Colonic mucosa (tissue), 4 donors: ENCODE results near the gene HSPB7. TPM values are rescaled to one million over a fixed set of nuclear protein-coding genes. Genes with fewer than 3 reads are reported as not detected.

ENCODE experiments used
- DNase-seq: peaks from one replicate; pipeline ENCODE4 v3.0.0-alpha.2; 2020
- H3K27ac ChIP-seq: fragments of 200-600 bp; one replicate; pipeline ENCODE4 v1.8.0; 2021
- H3K27me3 ChIP-seq: fragments of 200-600 bp; one replicate; pipeline ENCODE4 v1.8.0; 2021
- H3K36me3 ChIP-seq: fragments of 200-600 bp; one replicate; pipeline ENCODE4 v1.8.0; 2021
- H3K4me1 ChIP-seq: fragments of 200-600 bp; one replicate; pipeline ENCODE4 v1.8.0; 2021; ENCODE audit warnings: mild to moderate bottlenecking
- H3K4me3 ChIP-seq: fragments of 200-600 bp; one replicate; pipeline ENCODE4 v1.8.0; 2021
- H3K9ac ChIP-seq, 2 donors: one replicate each; pipeline ENCODE4 v1.7.0; 2013; ENCODE audit warnings: control low read depth in 2 of 2, low read depth in 2 of 2, low read length in 2 of 2
- H3K9me3 ChIP-seq: fragments of 200-600 bp; one replicate; pipeline ENCODE4 v1.8.0; 2021
- intact Hi-C: fragments of 100-400 bp; cut with DNase I; formaldehyde crosslinking; loops from one replicate; pipeline ENCODE4 v1.14.1; 2022
- total RNA-seq, 2 donors: library from RNA; stranded (reverse); fragmentation: NEBNext Ultra II Directional in 1 of 2; extraction: Animal tissue kit (Norgen Biotek cat#: 25700) in 1 of 2; gene quantifications; one replicate each; pipeline ENCODE4 v1.2.1, GENCODE V29; 2021
- TF ChIP-seq, protein P1 (sequence below): fragments of 200-600 bp; IDR thresholded peaks from one replicate; pipeline ENCODE4 v1.8.0; 2022; ENCODE audit warnings: antibody characterized with exemption, mild to moderate bottlenecking
- donor health status: healthy.
- donor health status: DM: no; HTN: no; CAD: no.
- donor health status: DM: no; HTN: no; CAD: no.

The HSPB7 gene
- total RNA-seq, 2 donors from 2014 or later, result 1.1 to 12.7 TPM

GRCh38 chr1:15969321-15969880, 48.4 kb downstream of the HSPB7 start:
- TF ChIP-seq, protein P1, sequence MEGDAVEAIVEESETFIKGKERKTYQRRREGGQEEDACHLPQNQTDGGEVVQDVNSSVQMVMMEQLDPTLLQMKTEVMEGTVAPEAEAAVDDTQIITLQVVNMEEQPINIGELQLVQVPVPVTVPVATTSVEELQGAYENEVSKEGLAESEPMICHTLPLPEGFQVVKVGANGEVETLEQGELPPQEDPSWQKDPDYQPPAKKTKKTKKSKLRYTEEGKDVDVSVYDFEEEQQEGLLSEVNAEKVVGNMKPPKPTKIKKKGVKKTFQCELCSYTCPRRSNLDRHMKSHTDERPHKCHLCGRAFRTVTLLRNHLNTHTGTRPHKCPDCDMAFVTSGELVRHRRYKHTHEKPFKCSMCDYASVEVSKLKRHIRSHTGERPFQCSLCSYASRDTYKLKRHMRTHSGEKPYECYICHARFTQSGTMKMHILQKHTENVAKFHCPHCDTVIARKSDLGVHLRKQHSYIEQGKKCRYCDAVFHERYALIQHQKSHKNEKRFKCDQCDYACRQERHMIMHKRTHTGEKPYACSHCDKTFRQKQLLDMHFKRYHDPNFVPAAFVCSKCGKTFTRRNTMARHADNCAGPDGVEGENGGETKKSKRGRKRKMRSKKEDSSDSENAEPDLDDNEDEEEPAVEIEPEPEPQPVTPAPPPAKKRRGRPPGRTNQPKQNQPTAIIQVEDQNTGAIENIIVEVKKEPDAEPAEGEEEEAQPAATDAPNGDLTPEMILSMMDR, result no peak
- Histone ChIP-seq H3K27ac (no peak overlapping the region), H3K4me3 (no peak overlapping the region), H3K27me3 (no peaks in the 10 kb centered on the region), H3K36me3 (no peaks in the 10 kb centered on the region), H3K9me3 (no peaks in the 10 kb centered on the region), H3K9ac (no peak overlapping the region), H3K4me1 (peaks cover under 1% of the 10 kb centered on the region)
- intact Hi-C loops, result no loop called here
- no peak for DNase-seq

- Histone ChIP-seq H3K27ac (no peak overlapping the region), H3K9ac (no peak overlapping the region), H3K4me1 (peaks cover 4% of the 10 kb centered on the region), H3K4me3 (no peak overlapping the region), H3K27me3 (no peaks in the 10 kb centered on the region), H3K9me3 (no peaks in the 10 kb centered on the region), H3K36me3 (no peaks in the 10 kb centered on the region)
- DNase-seq, result no peak
- intact Hi-C loops, result no loop called here
- TF ChIP-seq, protein P1, result no peak
Observed at GRCh38 chr1:15968172-15968571, 49.7 kb downstream of the HSPB7 start.

- Histone ChIP-seq H3K27ac (no peak overlapping the region), H3K9me3 (no peaks in the 10 kb centered on the region), H3K4me3 (no peak overlapping the region), H3K4me1 (peaks cover 4% of the 10 kb centered on the region), H3K27me3 (no peaks in the 10 kb centered on the region), H3K36me3 (no peaks in the 10 kb centered on the region), H3K9ac (no peak overlapping the region)
- intact Hi-C loops, result no loop called here
- no peak for DNase-seq
- TF ChIP-seq, protein P1, result no peak
Observed at GRCh38 chr1:15966956-15967344, 50.9 kb downstream of the HSPB7 start.

GRCh38 chr1:15966081-15966955, 51.5 kb downstream of the HSPB7 start:
- TF ChIP-seq, protein P1, result no peak
- H3K9me3 ChIP-seq, result no peaks in the 10 kb centered on the region
- no peaks in the 10 kb centered on the region for H3K27me3 ChIP-seq
- intact Hi-C loops, result no loop called here
- no peaks in the 10 kb centered on the region for H3K36me3 ChIP-seq
- DNase-seq, result no peak
- H3K4me3 ChIP-seq, result no peak overlapping the region
- H3K27ac ChIP-seq, result peak overlapping the region; percentile 31
- peaks cover 4% of the 10 kb centered on the region for H3K4me1 ChIP-seq
- no peak overlapping the region for H3K9ac ChIP-seq

DNA sequence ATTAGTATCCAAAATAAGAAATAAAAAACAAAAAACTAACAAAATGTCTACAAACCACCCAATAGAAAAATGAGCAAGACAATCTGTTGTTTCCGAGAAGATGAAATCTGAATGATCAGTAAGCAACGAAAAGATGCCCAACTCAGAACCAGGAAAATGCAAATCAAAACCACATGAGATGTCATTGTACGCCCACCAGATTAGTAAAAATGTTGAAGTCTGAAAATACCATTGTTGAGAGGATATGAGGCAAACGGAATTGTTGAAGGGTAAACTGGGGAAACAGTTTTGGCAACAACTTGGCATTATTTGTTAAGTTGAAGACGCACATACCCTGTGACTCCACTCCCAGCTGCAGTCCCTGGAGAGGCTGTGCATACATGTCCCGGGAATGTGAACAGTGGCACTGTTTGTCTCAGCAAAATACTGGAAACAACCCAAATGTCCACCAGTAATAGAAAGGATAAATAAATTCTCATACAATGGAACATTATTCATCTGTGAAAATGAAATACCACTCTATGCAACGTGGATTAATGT, 52.5 kb downstream of the HSPB7 start:
- H3K36me3 ChIP-seq, result no peaks in the 10 kb centered on the region
- no peaks in the 10 kb centered on the region for H3K27me3 ChIP-seq
- H3K4me3 ChIP-seq, result no peak overlapping the region
- TF ChIP-seq, protein P1, result no peak
- H3K9me3 ChIP-seq, result no peaks in the 10 kb centered on the region
- no peak for DNase-seq
- intact Hi-C loops, result no loop called here
- no peak overlapping the region for H3K9ac ChIP-seq
- peak overlapping the region; percentile 31 for H3K27ac ChIP-seq
- H3K4me1 ChIP-seq, result peaks cover 4% of the 10 kb centered on the region

Other genes with a start within 250 kb of the HSPB7 start
- 1 to 10 TPM; 2.4 to 3.2 TPM for gene UQCRHL, start 210.4 kb downstream of the HSPB7 start, total RNA-seq
- gene SPEN, start 170.3 kb downstream of the HSPB7 start, total RNA-seq, result 10 to 100 TPM; 40.9 to 42.5 TPM
- 10 to 100 TPM; 24.9 to 36.3 TPM for gene ZBTB17, start 41.9 kb downstream of the HSPB7 start, total RNA-seq
- gene SRARP, start 13.8 kb downstream of the HSPB7 start, total RNA-seq, result not detected
- under 1 TPM in 1 of 2 donors, not detected in 1; 0.42 TPM for gene CLCNKA, start 4.0 kb upstream of the HSPB7 start, total RNA-seq
- under 1 TPM in 1 of 2 donors, not detected in 1; 0.12 TPM for gene CLCNKB, start 25.7 kb upstream of the HSPB7 start, total RNA-seq
- gene FAM131C, start 55.6 kb upstream of the HSPB7 start, total RNA-seq, result under 1 TPM in 1 of 2 donors, not detected in 1; 0.21 TPM
- 10 to 100 TPM; 15.7 to 40.8 TPM for gene EPHA2, start 138.0 kb upstream of the HSPB7 start, total RNA-seq
- gene ARHGEF19, start 194.6 kb upstream of the HSPB7 start, total RNA-seq, result 1 to 10 TPM; 5.8 to 9.0 TPM
- 10 to 100 TPM in 1 of 2 donors, 1 to 10 TPM in 1; 6.5 to 15.2 TPM for gene CPLANE2, start 219.1 kb upstream of the HSPB7 start, total RNA-seq